GM19193 (cell line): ENCODE measurements around the gene NXPH1.

ENCODE experiments used
- POLR2A ChIP-seq: IDR thresholded peaks from 4 replicates; pipeline ENCODE4 v1.6.1; 2011; ENCODE audit not compliant: insufficient read depth, insufficient read length; ENCODE audit errors: extremely low read depth

The NXPH1 gene

DNA sequence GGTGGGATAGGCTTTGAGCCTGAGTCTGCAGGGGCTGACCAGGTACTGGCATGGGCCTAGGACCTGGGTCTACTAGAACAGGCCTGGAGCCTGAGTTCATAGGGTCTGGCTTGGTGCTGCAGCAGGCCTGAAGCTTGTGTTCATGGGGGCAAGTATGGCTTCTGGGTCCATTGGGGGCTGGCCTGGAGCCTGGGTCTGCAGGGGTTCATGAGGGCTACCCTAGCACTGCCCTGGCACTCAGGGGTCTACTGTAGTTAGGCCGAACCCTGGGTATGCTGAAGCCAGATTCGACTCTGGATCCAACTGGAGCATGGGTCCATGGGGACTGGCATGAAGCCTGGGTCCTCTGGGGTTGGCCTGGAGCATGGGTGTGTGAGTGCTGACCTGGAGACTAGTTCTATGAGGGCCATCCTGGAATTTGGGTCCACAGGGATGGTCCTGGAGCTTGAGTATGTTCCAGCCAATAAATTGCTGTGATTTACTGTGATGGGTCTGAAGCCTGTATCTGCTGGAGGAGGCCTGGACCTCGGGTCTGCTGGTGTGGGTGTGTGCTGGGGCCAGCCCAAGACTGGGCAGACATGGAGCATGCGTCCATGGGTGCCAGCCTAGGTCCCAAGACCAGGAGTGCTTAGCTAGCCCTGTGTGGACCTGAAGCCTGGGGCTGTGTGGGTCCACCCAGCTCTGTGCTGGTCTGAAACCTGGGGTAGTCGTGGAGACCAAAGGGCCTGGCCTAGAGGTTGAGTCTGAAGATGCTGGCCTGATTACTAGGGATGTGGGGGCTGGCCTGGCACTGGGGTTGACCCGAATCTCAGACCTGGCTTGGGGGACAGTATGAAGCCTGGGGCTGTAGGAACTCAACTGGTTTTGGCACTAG, 235.5 kb downstream of the NXPH1 start:
- TF ChIP-seq POLR2A, result no peak

- no peak for TF ChIP-seq POLR2A
Measured at GRCh38 chr7:8669501-8669851, 236.1 kb downstream of the NXPH1 start.

DNA sequence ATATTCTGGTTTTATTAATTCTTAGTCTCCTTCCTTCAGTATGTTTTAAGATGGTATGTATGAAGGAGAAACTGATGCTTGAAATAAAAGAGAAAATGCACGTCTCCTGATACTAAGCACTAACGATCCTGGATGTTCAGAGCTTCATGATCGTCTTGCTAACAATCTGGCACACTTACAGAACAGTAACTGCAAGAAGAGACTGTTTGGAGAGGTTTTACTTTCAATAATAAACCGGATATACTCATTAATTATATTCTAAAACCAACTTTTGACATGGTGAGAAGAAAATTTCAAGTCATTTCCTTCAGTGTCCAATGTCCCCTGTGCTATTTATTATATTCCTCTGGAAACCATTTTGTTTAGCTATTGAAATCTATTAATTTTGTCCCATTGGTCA, 251.0 kb downstream of the NXPH1 start:
- no peak for TF ChIP-seq POLR2A

GRCh38 chr7:8699875-8700624, 266.6 kb downstream of the NXPH1 start:
- TF ChIP-seq POLR2A, result no peak

- TF ChIP-seq POLR2A, result no peak
Measured at GRCh38 chr7:8702807-8703206, 269.4 kb downstream of the NXPH1 start.

GRCh38 chr7:8710124-8710523, 276.7 kb downstream of the NXPH1 start:
- no peak for TF ChIP-seq POLR2A

DNA sequence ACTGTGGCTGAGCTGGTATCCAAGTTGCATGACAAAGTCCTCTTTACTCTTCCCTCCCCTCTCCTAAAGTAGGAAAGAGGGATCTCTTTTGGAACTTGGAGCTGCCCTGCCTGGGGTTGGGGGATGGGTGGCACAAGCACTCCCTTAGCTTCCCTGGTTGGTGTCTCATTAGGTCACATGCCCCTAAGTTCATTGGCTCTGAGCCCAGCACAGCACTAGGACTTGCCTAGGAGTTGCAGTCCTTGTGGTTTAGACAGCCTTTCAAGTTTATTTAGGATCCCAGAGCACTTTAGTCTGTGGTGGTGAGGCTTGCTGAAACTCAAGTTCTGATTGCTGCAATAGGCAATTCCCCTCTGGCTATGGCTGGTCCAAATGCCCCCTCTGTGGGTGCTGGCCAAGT, 281.4 kb downstream of the NXPH1 start:
- no peak for TF ChIP-seq POLR2A

GRCh38 chr7:8719102-8719501, 285.7 kb downstream of the NXPH1 start:
- no peak for TF ChIP-seq POLR2A

DNA sequence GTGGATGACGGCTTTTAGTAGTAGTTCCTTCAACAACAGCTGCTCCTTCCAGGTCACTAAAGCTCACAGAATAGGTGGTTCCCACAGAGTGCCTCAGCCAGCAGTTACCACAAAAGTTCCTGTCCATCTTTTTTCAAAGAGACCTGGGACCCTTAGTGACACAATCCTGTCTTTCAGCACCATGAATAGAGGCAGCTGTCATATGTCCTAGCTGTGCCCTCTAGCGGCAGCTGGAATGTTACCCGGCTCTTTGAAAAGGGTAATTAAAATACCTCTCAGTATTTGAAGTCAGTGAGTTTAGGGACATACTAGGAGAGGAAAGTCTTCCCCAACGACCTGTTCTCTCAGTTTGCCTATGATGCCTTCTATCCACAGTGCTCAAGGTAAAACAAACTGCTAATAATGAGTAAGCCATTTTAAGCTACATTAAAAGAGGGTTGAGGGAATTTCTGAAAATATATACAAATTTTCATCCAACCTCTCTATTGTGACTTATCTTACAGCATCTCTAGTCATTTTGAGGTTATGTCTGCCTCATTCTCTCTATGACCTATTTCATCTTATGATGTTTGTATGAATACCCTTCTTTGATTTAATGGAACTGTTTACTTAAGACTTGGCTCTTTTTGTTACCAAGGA, 290.8 kb downstream of the NXPH1 start:
- TF ChIP-seq POLR2A, result no peak

- TF ChIP-seq POLR2A, result no peak
Measured at GRCh38 chr7:8739837-8740236, 306.4 kb downstream of the NXPH1 start.

DNA sequence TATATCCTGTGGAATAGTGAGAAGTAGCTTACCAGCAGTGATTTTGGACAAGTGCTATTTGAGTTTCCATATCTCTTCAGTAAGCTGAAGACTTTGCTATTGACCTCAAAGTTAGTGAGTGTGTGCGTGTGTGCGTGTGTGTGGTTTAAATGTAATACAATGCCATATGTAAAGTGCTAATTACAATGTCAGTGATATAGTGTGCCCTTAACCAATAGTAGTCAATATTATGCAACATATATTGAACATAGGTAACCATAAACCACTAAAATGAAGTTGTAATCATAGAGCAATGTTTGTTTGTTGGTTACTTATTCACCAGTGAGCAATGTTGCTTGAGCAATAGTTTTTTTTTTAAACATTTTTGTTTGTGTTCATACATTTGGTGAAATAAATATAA, 309.4 kb downstream of the NXPH1 start:
- TF ChIP-seq POLR2A, result no peak

GRCh38 chr7:8747338-8747737, 313.9 kb downstream of the NXPH1 start:
- no peak for TF ChIP-seq POLR2A

DNA sequence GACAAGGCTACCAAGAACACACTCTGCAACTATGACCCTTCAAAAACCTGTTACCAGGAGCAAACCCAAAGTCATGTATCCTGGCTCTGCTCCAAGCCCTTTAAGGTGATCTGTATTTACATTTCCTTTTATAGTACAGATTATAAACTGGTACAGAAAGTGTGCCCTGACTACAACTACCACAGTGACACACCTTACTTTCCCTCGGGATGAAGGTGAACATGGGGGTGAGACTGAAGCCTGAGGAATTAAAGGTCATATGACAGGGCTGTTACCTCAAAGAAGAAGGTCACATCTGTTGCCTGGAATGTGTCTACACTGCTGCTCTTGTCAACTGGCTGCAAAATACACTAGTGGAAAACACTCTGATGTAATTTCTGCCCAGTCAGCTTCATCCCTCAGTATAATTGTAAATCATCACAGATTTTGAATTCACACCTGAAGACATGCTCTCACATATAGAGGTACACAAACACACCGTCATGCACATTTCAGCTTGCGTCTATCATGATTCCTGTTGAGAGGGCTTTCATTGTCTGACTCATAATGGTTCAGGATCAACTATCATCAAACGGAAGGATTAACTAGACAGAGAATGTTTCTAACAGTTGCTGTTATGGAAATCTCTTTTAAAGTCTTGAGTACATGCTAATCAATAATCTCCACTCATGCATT, 318.3 kb downstream of the NXPH1 start:
- no peak for TF ChIP-seq POLR2A

DNA sequence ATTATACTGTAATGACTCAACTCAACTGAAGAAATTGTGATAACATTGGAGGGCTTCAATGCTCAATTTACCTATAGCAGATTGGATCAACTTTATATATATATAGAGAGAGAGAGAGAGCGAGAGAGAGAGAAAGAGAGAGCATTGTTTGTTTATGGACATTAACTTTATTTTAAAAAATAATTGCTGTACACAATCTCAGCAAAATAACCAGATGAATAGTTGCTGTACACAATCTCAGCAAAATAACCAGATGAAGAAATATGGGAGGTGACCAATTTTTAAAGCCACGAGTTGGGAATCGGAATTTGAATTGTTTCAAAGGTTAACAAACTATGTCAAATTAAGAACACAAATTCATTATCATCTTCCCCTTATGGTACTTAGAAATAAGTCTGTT, 319.9 kb downstream of the NXPH1 start:
- TF ChIP-seq POLR2A, result no peak

DNA sequence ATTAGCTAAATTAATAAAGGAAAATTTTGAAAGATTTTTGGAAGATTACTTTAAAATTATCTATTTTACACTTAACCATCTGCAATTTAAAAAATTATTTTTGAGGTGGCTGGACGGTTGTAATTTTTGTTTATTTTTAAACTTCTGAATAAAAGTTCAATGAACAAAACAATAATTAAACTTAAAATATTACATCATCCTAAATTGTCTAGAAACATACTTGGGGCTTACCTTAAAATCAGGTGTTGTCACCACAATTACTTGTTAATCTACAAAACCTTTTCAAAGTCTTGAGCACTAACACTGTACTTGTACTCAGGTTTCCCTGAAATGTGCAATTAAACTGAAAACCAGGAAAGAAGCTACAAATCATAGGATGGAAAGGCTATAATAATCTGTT, 328.3 kb downstream of the NXPH1 start:
- TF ChIP-seq POLR2A, result no peak
